ENCODE data around the gene CCDC194.

- TF ChIP-seq CTCF (IDR thresholded peaks at IDR 0.05) (no peak), POLR2A (IDR thresholded peaks at IDR 0.05) (no peak)
These were observed 41.2 kb upstream of the CCDC194 start for GRCh38 chr19:17435218-17435617.

Measured in lower leg skin (tissue), 3 donors.